GM19372 (cell line): ENCODE measurements around the gene RTP3.

Experiments
- ATAC-seq: cut with Tn5 transposase; IDR thresholded peaks from one replicate; pipeline ENCODE4 v1.9.1; 2021; ENCODE audit warnings: mild to moderate bottlenecking, low read depth, moderate library complexity; ENCODE audit not compliant: unreplicated experiment

The RTP3 gene

GRCh38 chr3:46497556-46498265 lies at the start of gene RTP3:
RTP3 (plus strand) TSS chr3:46497976; CDS start chr3:46498063, 87 bp downstream.
- ATAC-seq, result no peak

- ATAC-seq, result no peak
Measured at GRCh38 chr3:46448721-46449120, 49.1 kb upstream of the RTP3 start.

GRCh38 chr3:46449755-46450552 lies 47.8 kb upstream of the RTP3 start:
- no peak for ATAC-seq

- no peak for ATAC-seq
Measured at GRCh38 chr3:46453526-46454208, 44.1 kb upstream of the RTP3 start.

GRCh38 chr3:46454209-46454595 lies 43.6 kb upstream of the RTP3 start:
- no peak for ATAC-seq

- no peak for ATAC-seq
Measured at GRCh38 chr3:46454606-46455005, 43.2 kb upstream of the RTP3 start.

- no peak for ATAC-seq
Measured at GRCh38 chr3:46455231-46456115, 42.3 kb upstream of the RTP3 start.

GRCh38 chr3:46456118-46456517 lies 41.7 kb upstream of the RTP3 start:
- ATAC-seq, result no peak

GRCh38 chr3:46460051-46460450 lies 37.7 kb upstream of the RTP3 start:
- ATAC-seq, result no peak

- ATAC-seq, result no peak
Measured at GRCh38 chr3:46462111-46462510, 35.7 kb upstream of the RTP3 start.

GRCh38 chr3:46462511-46462910 lies 35.3 kb upstream of the RTP3 start:
- no peak for ATAC-seq

GRCh38 chr3:46463120-46463867 lies 34.5 kb upstream of the RTP3 start:
- ATAC-seq, result no peak

GRCh38 chr3:46463868-46464241 lies 33.9 kb upstream of the RTP3 start:
- ATAC-seq, result no peak

GRCh38 chr3:46464326-46465195 lies 33.2 kb upstream of the RTP3 start, which contains the start of gene LTF:
LTF (minus strand) TSS chr3:46464905; CDS start chr3:46464867, 38 bp downstream.
- no peak for ATAC-seq

- no peak for ATAC-seq
Measured at GRCh38 chr3:46465196-46465520, 32.6 kb upstream of the RTP3 start.

- no peak for ATAC-seq
Measured at GRCh38 chr3:46466273-46466672, 31.5 kb upstream of the RTP3 start.

- no peak for ATAC-seq
Measured at GRCh38 chr3:46466871-46467403, 30.8 kb upstream of the RTP3 start.

GRCh38 chr3:46467562-46467961 lies 30.2 kb upstream of the RTP3 start:
- no peak for ATAC-seq
